ENCODE measurements around the gene MMEL1. TPM values are rescaled to one million over a fixed set of nuclear protein-coding genes. Genes with fewer than 3 reads are reported as not detected.

Gene MMEL1
- total RNA-seq, 1 experiment from 2014 or later, result not detected

- intact Hi-C loops (cut with micrococcal nuclease), result loop anchor here (1.0 to 5.0 kb wide), 3 partner anchors 38 to 171 kb away; no protein-coding TSS in a partner anchor
Observed at GRCh38 chr1:2585318-2586092, 47.3 kb downstream of the MMEL1 start.

GRCh38 chr1:2584686-2585317, 48.0 kb downstream of the MMEL1 start:
- H3K27ac ChIP-seq (ENCODE audit: low read length), result no peak overlapping the region
- no peaks in the 10 kb centered on the region for H3K27me3 ChIP-seq (ENCODE audit: low read length)
- no peak overlapping the region for H2AFZ ChIP-seq (ENCODE audit: low read length)
- ATAC-seq, result no peak
- no peaks in the 10 kb centered on the region for H4K20me1 ChIP-seq (ENCODE audit: low read length)
- POLR2A ChIA-PET (ENCODE audit: unreplicated experiment), result interaction anchor here (0.8 kb wide), 1 partner anchor 133 kb away, joined by 3 read pairs; no protein-coding TSS in a partner anchor
- peaks cover 14% of the 10 kb centered on the region for H3K4me1 ChIP-seq (ENCODE audit: insufficient read depth, low read length)
- H3K36me3 ChIP-seq (ENCODE audit: low read depth, low read length), result peaks cover 2% of the 10 kb centered on the region; the same call in 1 of the 2 replicates
- no peaks in the 10 kb centered on the region for H3K9me2 ChIP-seq (replicated peaks; ENCODE audit: low read length)
- intact Hi-C loops (cut with micrococcal nuclease), result loop anchor here (5.0 kb wide), 1 partner anchor 38 kb away; no protein-coding TSS in a partner anchor
- H3F3A ChIP-seq (ENCODE audit: low read length, unreplicated experiment), result no peaks in the 10 kb centered on the region
- TF ChIP-seq CTCF (conservative IDR thresholded peaks at IDR 0.05; ENCODE audit: low read depth, low read length) (no peak), EZH2 (IDR thresholded peaks at IDR 0.05; ENCODE audit: low read length, unreplicated experiment) (no peak), EZH2phosphoT487 (IDR thresholded peaks at IDR 0.05; ENCODE audit: borderline replicate concordance, low read length) (no peak)
- H3K9ac ChIP-seq (ENCODE audit: low read length), result 0 out of 2 replicates have a peak overlapping the region, but pooled peaks have one; percentile 86
- CTCF ChIA-PET, result no interaction called here
- H3K4me2 ChIP-seq (ENCODE audit: low read length), result peak overlapping the region; percentile 96
- peak overlapping the region; percentile 96 for H3K4me3 ChIP-seq (ENCODE audit: low read length)
- DNase-seq, result no peak
- BruUV-seq (replicated peaks), result no TSS peak
- peaks cover 16% of the 10 kb centered on the region; the same call in 1 of the 2 replicates for H3K79me2 ChIP-seq (ENCODE audit: low read length)
- no peaks in the 10 kb centered on the region for H3K9me3 ChIP-seq (ENCODE audit: low read length)

More at GRCh38 chr1:2585318-2586092, 47.3 kb downstream of the MMEL1 start:
- Histone ChIP-seq H3K4me1 (ENCODE audit: insufficient read depth, low read length) (peaks cover 14% of the 10 kb centered on the region), H3F3A (ENCODE audit: low read length, unreplicated experiment) (no peaks in the 10 kb centered on the region), H3K4me2 (ENCODE audit: low read length) (peak overlapping the region; percentile 96), H3K9me3 (ENCODE audit: low read length) (no peaks in the 10 kb centered on the region), H3K9ac (ENCODE audit: low read length) (peak overlapping the region; percentile 86), H3K36me3 (ENCODE audit: low read depth, low read length) (peaks cover 2% of the 10 kb centered on the region; the same call in 1 of the 2 replicates), H3K27me3 (ENCODE audit: low read length) (no peaks in the 10 kb centered on the region), H3K9me2 (replicated peaks; ENCODE audit: low read length) (no peaks in the 10 kb centered on the region), H3K27ac (ENCODE audit: low read length) (no peak overlapping the region), H3K4me3 (ENCODE audit: low read length) (peak overlapping the region; percentile 96), H2AFZ (ENCODE audit: low read length) (peak overlapping the region; percentile 77), H3K79me2 (ENCODE audit: low read length) (peaks cover 16% of the 10 kb centered on the region; the same call in 1 of the 2 replicates), H4K20me1 (ENCODE audit: low read length) (no peaks in the 10 kb centered on the region)
- DNase-seq, result peak; percentile 38
- CTCF ChIA-PET, result interaction anchor here (0.6 to 0.7 kb wide), 4 partner anchors 62 to 568 kb away, joined by 3 read pairs; partner anchors contain the start of gene FAAP20
- ATAC-seq, result peak; percentile 4; the same call in 1 of the 2 replicates
- POLR2A ChIA-PET (ENCODE audit: unreplicated experiment), result interaction anchor here (0.6 to 1.0 kb wide), 6 partner anchors 20 to 879 kb away, joined by 3 to 28 read pairs (median 6); partner anchors contain the start of gene TNFRSF14
- TF ChIP-seq EZH2phosphoT487 (IDR thresholded peaks at IDR 0.05; ENCODE audit: borderline replicate concordance, low read length), result no peak
- TF ChIP-seq CTCF (conservative IDR thresholded peaks at IDR 0.05; ENCODE audit: low read depth, low read length), result no peak
- no peak for TF ChIP-seq EZH2 (IDR thresholded peaks at IDR 0.05; ENCODE audit: low read length, unreplicated experiment)
- BruUV-seq (replicated peaks), result TSS peak; percentile 65
